AG04450 (cell line): ENCODE results near the gene TRIP10. TPM values are rescaled to one million over a fixed set of nuclear protein-coding genes. Genes with fewer than 3 reads are reported as not detected.

Experiments used
- CTCF ChIA-PET: fragments of 300-600, 350-600 bp; formaldehyde crosslinking; extraction: SDS; loops from one replicate; lab custom pipeline; 2022; ENCODE audit warnings: antibody characterized with exemption, inconsistent platforms; lab: Charles Lee
- POLR2A ChIA-PET: fragments of 350-600 bp; formaldehyde crosslinking; extraction: SDS; loops from one replicate; lab custom pipeline; 2021; ENCODE audit warnings: antibody characterized with exemption, inconsistent platforms; lab: Yijun Ruan, JAX
- DNase-seq: peaks from one replicate; pipeline ENCODE4 v3.0.0-alpha.2; 2011; ENCODE audit warnings: low read depth, low spot score
- H3K27ac ChIP-seq: one replicate; pipeline ENCODE4 v1.5.1; 2012; ENCODE audit warnings: low read depth, low read length, control low read depth
- H3K27me3 ChIP-seq: one replicate; pipeline ENCODE4 v1.6.0; 2012; ENCODE audit warnings: low read length; ENCODE audit not compliant: control insufficient read depth, insufficient read depth
- H3K4me3 ChIP-seq: 2 replicates; pipeline ENCODE4 v1.5.1; 2011; ENCODE audit warnings: mild to moderate bottlenecking, low read depth, low read length, control low read depth
- H3K9me3 ChIP-seq: 2 replicates; pipeline ENCODE4 v1.5.1; 2012; ENCODE audit warnings: low read length; ENCODE audit not compliant: control insufficient read depth, insufficient read depth
- polyA plus RNA-seq: library from polyadenylated mRNA; depleted of rRNA; stranded (reverse); fragments of >200 nt; gene quantifications from 2 replicates; pipeline ENCODE4 v1.2.3, GENCODE V29; 2011
- TF ChIP-seq, protein P1 (sequence below): IDR thresholded peaks from 2 replicates; pipeline ENCODE4 v1.5.1; 2011; ENCODE audit warnings: low read depth, low read length, control low read depth, inconsistent platforms

Gene TRIP10
- polyA plus RNA-seq, 1 experiment = 29.3 TPM

DNA sequence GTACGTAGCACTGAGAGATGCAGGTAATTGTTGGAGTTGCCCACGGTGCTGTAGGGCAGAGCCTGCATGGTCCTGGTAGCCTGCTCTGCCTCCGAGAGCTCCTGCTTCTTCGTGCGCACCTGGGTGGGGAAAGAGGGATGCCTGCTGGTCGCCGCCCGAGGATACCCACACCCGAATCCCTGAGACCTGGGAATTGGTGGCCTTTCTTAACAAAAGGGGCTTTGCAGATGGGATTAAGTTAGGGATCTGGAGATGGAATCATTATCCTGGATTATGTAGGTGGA is 28.5 kb upstream of the TRIP10 start:
- H3K9me3 ChIP-seq = peaks cover 5% of the 10 kb centered on the region; the same call in 1 of the 2 replicates
- H3K4me3 ChIP-seq = no peak overlapping the region
- DNase-seq = no peak
- H3K27ac ChIP-seq = no peak overlapping the region
- CTCF ChIA-PET = no interaction called here
- TF ChIP-seq, protein P1, sequence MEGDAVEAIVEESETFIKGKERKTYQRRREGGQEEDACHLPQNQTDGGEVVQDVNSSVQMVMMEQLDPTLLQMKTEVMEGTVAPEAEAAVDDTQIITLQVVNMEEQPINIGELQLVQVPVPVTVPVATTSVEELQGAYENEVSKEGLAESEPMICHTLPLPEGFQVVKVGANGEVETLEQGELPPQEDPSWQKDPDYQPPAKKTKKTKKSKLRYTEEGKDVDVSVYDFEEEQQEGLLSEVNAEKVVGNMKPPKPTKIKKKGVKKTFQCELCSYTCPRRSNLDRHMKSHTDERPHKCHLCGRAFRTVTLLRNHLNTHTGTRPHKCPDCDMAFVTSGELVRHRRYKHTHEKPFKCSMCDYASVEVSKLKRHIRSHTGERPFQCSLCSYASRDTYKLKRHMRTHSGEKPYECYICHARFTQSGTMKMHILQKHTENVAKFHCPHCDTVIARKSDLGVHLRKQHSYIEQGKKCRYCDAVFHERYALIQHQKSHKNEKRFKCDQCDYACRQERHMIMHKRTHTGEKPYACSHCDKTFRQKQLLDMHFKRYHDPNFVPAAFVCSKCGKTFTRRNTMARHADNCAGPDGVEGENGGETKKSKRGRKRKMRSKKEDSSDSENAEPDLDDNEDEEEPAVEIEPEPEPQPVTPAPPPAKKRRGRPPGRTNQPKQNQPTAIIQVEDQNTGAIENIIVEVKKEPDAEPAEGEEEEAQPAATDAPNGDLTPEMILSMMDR = no peak
- H3K27me3 ChIP-seq = peaks cover 5% of the 10 kb centered on the region
- POLR2A ChIA-PET = no interaction called here

- CTCF ChIA-PET = no interaction called here
- Histone ChIP-seq H3K4me3 (no peak overlapping the region), H3K9me3 (peaks cover 5% of the 10 kb centered on the region; the same call in 1 of the 2 replicates), H3K27ac (no peak overlapping the region), H3K27me3 (peaks cover 5% of the 10 kb centered on the region)
- POLR2A ChIA-PET = no interaction called here
- TF ChIP-seq, protein P1 = no peak
- DNase-seq = no peak
Observed at GRCh38 chr19:6711605-6712004, 27.9 kb upstream of the TRIP10 start.

DNA sequence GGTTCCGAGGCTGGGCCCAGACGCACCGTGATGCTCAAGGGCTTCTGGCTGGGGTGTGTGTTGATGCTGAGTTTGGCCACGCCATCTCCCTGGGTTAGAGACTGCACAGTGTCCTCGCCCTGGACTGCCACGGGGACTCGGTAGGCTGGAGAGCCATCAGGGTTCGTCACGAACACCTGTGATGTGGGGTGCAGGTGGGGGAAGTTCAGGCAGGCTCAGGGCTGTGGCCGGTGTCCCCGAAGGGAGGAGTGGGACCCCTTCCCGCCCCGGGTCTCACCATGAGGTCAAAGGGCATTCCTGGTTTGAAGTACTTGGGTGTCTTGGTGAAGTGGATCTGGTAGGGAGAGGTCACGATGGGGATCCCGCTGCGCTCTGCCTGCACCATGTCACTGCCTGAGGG is 27.2 kb upstream of the TRIP10 start:
- peaks cover 5% of the 10 kb centered on the region; the same call in 1 of the 2 replicates for H3K9me3 ChIP-seq
- TF ChIP-seq, protein P1 = no peak
- H3K27ac ChIP-seq = no peak overlapping the region
- H3K27me3 ChIP-seq = peaks cover 5% of the 10 kb centered on the region
- no peak overlapping the region for H3K4me3 ChIP-seq
- DNase-seq = no peak
- POLR2A ChIA-PET = no interaction called here
- CTCF ChIA-PET = no interaction called here

- ChIA-PET CTCF (no interaction called here), POLR2A (no interaction called here)
- no peak overlapping the region for H3K27ac ChIP-seq
- DNase-seq = no peak
- H3K4me3 ChIP-seq = no peak overlapping the region
- H3K9me3 ChIP-seq = peaks cover 9% of the 10 kb centered on the region; the same call in 1 of the 2 replicates
- TF ChIP-seq, protein P1 = no peak
- H3K27me3 ChIP-seq = peaks cover 5% of the 10 kb centered on the region
Observed at GRCh38 chr19:6712692-6713670, 26.5 kb upstream of the TRIP10 start.
